ENCODE data around the gene SH3RF1.
A peak's percentile ranks its signal among the peaks of the same experiment; 100 is the strongest.

The SH3RF1 gene

GRCh38 chr4:169070071-169070894 lies 200.5 kb downstream of the SH3RF1 start:
- TF ChIP-seq CTCF (IDR thresholded peaks at IDR 0.05; ENCODE audit: low read depth, low read length), result no peak
- TF ChIP-seq EZH2phosphoT487 (IDR thresholded peaks at IDR 0.05; ENCODE audit: low read depth), result no peak
- Histone ChIP-seq H3K4me3 (ENCODE audit: low read length) (no peak overlapping the region), H3K27ac (ENCODE audit: low read length) (no peak overlapping the region), H3K79me2 (ENCODE audit: low read length) (no peaks in the 10 kb centered on the region), H3K9me3 (ENCODE audit: insufficient read depth, low read length) (no peaks in the 10 kb centered on the region), H3K4me2 (ENCODE audit: low read length) (no peak overlapping the region), H2AFZ (ENCODE audit: low read depth, low read length) (no peak overlapping the region), H3K9ac (ENCODE audit: low read length) (no peak overlapping the region), H4K20me1 (ENCODE audit: insufficient read depth, low read length) (no peaks in the 10 kb centered on the region), H3K27me3 (ENCODE audit: low read depth, low read length) (peaks cover 19% of the 10 kb centered on the region; the same call in 1 of the 2 replicates), H3K36me3 (replicated peaks; ENCODE audit: low read depth, low read length) (no peaks in the 10 kb centered on the region), H3K4me1 (ENCODE audit: low read length) (0 out of 2 replicates have a peak, but pooled peaks cover 3% of the 10 kb centered on the region)

- Histone ChIP-seq H2AFZ (ENCODE audit: low read depth, low read length) (peak overlapping the region; percentile 35; the same call in 1 of the 2 replicates), H3K79me2 (ENCODE audit: low read length) (no peaks in the 10 kb centered on the region), H3K27ac (ENCODE audit: low read length) (no peak overlapping the region), H3K9me3 (ENCODE audit: insufficient read depth, low read length) (no peaks in the 10 kb centered on the region), H3K27me3 (ENCODE audit: low read depth, low read length) (peaks cover 17% of the 10 kb centered on the region; the same call in 1 of the 2 replicates), H3K4me3 (ENCODE audit: low read length) (no peak overlapping the region), H3K4me1 (ENCODE audit: low read length) (0 out of 2 replicates have a peak, but pooled peaks cover 3% of the 10 kb centered on the region), H3K4me2 (ENCODE audit: low read length) (no peak overlapping the region), H3K36me3 (replicated peaks; ENCODE audit: low read depth, low read length) (no peaks in the 10 kb centered on the region), H3K9ac (ENCODE audit: low read length) (no peak overlapping the region), H4K20me1 (ENCODE audit: insufficient read depth, low read length) (no peaks in the 10 kb centered on the region)
- TF ChIP-seq EZH2phosphoT487 (IDR thresholded peaks at IDR 0.05; ENCODE audit: low read depth), result no peak
- peak; percentile 22 for TF ChIP-seq CTCF (IDR thresholded peaks at IDR 0.05; ENCODE audit: low read depth, low read length)
Observed at GRCh38 chr4:169068423-169068822, 202.3 kb downstream of the SH3RF1 start.

GRCh38 chr4:169066934-169067333 lies 203.8 kb downstream of the SH3RF1 start:
- H4K20me1 ChIP-seq (ENCODE audit: insufficient read depth, low read length), result no peaks in the 10 kb centered on the region

More at GRCh38 chr4:169066934-169067333, 203.8 kb downstream of the SH3RF1 start:
- Histone ChIP-seq H3K4me3 (ENCODE audit: low read length) (no peak overlapping the region), H3K27ac (ENCODE audit: low read length) (no peak overlapping the region), H3K36me3 (replicated peaks; ENCODE audit: low read depth, low read length) (no peaks in the 10 kb centered on the region), H3K4me1 (ENCODE audit: low read length) (0 out of 2 replicates have a peak, but pooled peaks cover 3% of the 10 kb centered on the region), H3K9ac (ENCODE audit: low read length) (no peak overlapping the region), H3K9me3 (ENCODE audit: insufficient read depth, low read length) (no peaks in the 10 kb centered on the region), H3K27me3 (ENCODE audit: low read depth, low read length) (peaks cover 4% of the 10 kb centered on the region; the same call in 1 of the 2 replicates), H3K4me2 (ENCODE audit: low read length) (no peak overlapping the region), H2AFZ (ENCODE audit: low read depth, low read length) (no peak overlapping the region), H3K79me2 (ENCODE audit: low read length) (no peaks in the 10 kb centered on the region)
- TF ChIP-seq EZH2phosphoT487 (IDR thresholded peaks at IDR 0.05; ENCODE audit: low read depth), result no peak
- no peak for TF ChIP-seq CTCF (IDR thresholded peaks at IDR 0.05; ENCODE audit: low read depth, low read length)
